Ishikawa (cell line): Measurements from ENCODE around the gene BACE2.

ENCODE experiments used
- CEBPB ChIP-seq: IDR thresholded peaks from 2 replicates; pipeline ENCODE4 v1.6.1; 2012
- MAX ChIP-seq: IDR thresholded peaks from 2 replicates; pipeline ENCODE4 v1.6.1; 2012
- TAF1 ChIP-seq: IDR thresholded peaks from 2 replicates; pipeline ENCODE4 v1.6.1; 2012; ENCODE audit warnings: low read depth, mild to moderate bottlenecking
- TCF12 ChIP-seq: IDR thresholded peaks from 2 replicates; pipeline ENCODE4 v1.6.1; 2012; ENCODE audit warnings: low read depth
- TEAD4 ChIP-seq: IDR thresholded peaks from 2 replicates; pipeline ENCODE4 v1.6.1; 2012
- USF1 ChIP-seq: IDR thresholded peaks from 2 replicates; pipeline ENCODE4 v1.6.1; 2012

GRCh38 chr21:41231060-41231459 is 63.1 kb downstream of the BACE2 start:
- TF ChIP-seq TAF1: no peak
- TF ChIP-seq CEBPB: no peak
- no peak for TF ChIP-seq TEAD4
- TF ChIP-seq TCF12: no peak
- no peak for TF ChIP-seq MAX
- no peak for TF ChIP-seq USF1
